GM21528 (cell line): Measurements from ENCODE around the gene MTMR12.
"Not testable (repeated sequence)": the region's sequence is repeated elsewhere in the genome, so short reads cannot be mapped to it uniquely, and the experiment has no call there.

Source experiments
- ATAC-seq: cut with Tn5 transposase; IDR thresholded peaks from one replicate; pipeline ENCODE4 v1.9.1; 2021; ENCODE audit warnings: mild to moderate bottlenecking, moderate library complexity; ENCODE audit not compliant: unreplicated experiment, low FRiP score

The MTMR12 gene

DNA sequence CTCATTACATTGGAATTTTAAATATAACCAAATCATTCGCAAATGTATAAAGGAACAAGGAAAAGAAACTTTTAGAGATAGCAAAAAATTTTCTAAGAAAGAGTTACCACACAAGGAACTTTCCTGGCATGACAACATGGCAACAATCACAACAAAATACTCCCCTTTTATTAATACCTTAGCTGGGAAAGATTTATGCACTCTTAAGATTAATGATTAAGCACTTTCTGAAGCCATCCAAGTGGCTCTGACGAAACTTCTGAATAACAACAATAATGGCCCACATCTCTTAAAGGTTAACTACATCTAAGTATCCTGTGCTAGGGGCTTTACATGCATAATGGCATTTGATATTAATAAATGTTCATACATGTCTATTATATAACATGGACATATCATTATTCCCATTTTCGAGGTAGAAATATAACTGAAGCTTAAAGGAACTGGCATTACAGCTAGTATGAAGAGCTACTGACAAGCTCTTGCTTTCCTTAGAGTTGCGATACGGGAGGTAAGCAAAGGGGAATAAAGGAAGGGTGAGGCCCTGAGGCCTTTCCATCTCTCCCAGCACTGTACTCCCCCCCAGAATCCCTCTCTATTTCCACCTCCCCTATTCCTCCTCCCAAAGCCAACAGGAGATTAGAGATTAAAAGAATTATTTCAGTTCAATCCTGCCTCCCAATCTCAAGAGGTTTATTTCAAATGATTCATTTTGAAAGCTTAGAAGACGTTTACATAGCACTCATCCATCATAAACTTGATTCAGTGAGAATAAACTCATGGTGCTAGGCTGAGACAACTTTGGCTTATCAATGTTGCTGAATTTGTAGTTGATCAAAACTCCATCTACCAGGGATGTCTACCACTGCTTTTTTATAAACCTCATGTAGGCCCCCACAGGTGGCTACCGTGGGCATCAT lies 9.6 kb downstream of the MTMR12 start:
- no peak for ATAC-seq

GRCh38 chr5:32301891-32302290 lies 10.8 kb downstream of the MTMR12 start:
- ATAC-seq, result no peak

DNA sequence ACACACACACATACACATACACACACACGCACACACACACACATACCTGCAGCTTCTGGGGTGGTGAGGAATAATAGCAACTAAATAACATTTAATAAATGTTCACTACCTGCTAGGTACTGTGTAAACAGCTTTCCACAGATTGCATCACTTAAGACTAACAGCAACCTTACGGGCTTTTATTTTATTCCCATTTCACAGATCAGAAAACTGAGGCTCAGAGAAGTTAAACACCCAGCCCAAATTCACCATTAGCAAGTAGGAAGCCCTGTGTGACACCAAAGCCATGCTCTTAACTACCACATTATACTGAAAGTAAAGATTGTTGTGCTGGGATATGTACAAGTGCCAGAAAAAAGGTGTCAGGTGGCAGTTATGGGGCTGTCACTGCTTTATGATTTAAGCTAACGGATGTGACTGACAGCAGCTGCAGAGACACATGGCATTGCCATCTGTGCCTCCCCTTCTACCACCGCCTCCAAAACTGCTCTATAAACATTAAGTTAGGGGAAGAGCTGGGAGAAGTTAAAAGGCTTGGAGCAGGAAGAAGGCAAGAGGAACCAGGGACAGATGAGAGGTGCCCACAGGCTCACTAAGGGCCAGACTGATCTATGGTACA lies 13.6 kb downstream of the MTMR12 start:
- ATAC-seq, result no peak

GRCh38 chr5:32298059-32298415 lies 14.7 kb downstream of the MTMR12 start:
- ATAC-seq, result no peak

DNA sequence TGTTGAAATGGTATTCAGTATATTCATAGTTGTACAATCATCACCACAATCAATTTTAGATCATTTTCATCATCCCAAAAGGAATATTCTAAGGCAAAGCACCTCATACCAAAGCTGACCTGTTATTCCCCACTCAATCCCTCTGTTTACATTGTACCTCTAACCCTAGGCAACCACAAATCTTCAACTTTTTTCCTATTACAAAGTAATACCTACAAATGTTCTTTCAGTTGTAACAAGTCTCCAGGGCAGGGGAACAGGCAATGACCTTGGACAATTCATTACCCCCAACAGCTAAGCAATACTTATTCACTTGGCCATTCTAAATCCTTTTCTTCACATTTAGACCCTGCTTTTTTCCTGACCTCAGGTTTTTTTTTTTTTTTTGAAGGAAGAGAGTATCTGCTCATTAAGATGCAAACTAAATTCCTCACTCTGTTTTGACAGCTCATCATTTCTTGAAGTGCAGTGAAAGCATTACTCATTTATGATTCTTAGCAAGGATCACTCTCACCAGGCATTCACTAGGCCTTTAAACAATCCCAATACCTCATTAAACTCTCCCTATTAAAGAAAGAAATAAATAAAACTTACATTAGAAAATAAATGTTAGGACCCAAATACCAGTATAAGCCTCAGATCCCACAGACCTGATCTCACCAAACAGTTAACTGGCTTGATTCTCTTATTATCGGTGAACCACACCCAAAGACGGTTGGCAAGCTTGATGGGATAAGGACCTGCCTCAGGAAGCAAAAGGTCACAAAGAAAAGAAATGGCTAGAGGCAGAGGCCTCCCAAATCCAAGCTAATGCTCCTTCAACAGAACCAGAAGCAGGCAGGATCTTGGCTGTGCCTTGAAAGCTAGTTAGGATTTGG lies 15.3 kb downstream of the MTMR12 start:
- ATAC-seq, result no peak

- ATAC-seq, result not testable (repeated sequence)
These were observed 16.6 kb downstream of the MTMR12 start for GRCh38 chr5:32295966-32296772.

DNA sequence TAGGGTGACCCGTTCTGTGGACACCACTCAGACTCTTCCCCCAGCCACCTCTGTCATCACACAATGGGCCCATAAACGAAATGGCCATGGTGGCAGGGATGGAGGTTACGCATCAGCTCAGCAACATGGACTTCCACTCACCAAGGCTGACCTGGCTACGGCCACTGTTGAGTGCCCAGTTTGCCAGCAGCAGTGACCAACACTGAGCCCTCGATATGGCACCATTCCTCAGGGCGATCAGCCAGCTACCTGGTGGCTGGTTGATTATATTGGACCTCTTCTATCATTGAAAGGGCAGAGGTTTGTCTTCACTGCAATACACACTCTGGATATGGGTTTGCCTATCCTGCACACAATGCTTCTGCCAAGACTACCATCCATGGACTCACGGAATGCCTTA lies 21.1 kb downstream of the MTMR12 start:
- no peak for ATAC-seq

DNA sequence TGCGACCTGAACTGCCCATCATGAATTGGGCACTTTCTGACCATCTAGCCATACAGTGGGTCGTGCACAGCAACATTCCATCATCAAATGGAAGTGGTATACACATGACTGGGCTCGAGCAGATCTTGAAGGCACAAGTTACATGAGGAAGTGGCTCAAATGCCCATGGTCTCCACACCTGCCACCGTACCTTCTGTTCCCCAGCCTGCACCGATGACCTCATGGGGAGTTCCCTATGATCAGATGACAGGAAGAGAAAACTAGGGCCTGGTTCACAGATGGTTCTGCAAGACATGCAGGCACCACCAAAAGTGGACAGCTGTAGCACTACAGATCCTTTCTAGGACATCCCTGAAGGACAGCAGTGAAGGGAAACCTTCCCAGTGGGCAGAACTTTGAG lies 21.8 kb downstream of the MTMR12 start:
- ATAC-seq, result no peak

DNA sequence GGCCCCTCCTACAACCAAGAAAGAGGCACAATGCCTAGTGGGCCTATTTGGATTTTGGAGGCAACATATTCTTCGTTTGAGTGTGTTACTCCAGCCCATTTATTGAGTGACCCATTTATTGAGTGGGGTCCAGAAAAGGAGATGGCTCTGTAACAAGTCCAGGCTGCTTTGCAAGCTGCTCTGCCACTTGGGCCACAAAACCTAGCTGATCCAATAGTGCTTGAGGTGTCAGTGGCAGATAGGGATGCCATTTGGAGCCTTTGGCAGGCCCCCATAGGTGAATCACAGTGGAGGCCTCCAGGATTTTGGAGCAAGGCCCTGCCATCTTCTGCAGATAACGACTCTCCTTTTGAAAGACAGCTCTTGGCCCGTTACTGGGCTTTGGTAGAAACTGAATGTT lies 22.2 kb downstream of the MTMR12 start:
- ATAC-seq, result not testable (repeated sequence)

DNA sequence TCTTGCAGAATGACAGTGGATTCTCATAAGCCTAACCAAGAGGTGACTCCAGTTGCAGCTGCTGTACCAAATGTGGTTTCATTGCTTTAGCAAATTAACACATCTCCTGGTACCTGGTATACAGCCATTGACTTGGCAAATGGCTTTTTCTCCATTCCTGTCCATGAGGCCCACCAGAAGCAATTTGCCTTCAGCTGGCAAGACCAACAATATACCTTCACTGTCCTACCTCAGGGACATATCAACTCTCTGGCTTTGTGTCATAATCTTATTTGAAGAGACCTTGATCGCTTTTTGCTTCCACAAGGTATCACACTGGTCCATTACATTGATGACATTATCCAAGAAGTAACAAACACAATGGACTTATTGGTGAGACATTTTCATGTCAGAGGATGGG lies 22.8 kb downstream of the MTMR12 start:
- not testable (repeated sequence) for ATAC-seq

DNA sequence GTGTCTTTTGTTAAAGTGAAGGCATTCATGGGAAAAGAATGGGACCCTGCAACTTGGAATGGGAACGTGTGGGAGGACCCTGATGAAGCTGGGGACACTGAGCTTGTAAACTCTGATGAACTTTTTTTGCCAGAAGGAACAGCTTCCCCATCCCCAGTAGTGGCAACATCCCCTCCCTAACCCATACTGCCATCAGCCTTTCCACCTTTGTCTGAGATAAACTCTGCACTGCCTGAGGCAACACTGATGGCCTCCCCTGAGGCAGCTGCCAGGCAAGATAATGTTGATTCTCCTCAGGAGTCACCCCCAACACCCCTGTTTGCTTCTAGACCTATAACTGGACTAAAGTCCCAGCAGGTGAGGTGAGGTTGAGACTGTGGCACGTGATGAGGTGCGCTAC lies 24.6 kb downstream of the MTMR12 start:
- ATAC-seq, result not testable (repeated sequence)

DNA sequence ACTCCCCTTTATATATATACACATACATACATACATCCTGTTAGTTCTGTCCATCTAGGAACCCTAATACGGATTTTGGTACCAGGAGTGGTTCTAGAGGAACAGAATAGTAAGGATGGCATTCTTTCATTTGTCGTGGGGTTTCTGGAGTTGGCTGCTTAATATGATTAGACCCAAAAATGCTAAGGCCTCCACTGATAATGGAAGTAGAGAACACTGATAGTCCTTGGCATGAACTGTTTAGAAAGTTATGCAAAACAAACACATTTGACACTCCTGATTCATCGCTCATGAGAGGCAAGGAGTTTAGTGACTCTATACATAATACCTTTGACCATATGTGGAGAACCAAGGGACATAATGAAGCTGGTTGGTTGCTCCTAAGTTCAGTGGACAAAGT lies 25.2 kb downstream of the MTMR12 start:
- not testable (repeated sequence) for ATAC-seq

DNA sequence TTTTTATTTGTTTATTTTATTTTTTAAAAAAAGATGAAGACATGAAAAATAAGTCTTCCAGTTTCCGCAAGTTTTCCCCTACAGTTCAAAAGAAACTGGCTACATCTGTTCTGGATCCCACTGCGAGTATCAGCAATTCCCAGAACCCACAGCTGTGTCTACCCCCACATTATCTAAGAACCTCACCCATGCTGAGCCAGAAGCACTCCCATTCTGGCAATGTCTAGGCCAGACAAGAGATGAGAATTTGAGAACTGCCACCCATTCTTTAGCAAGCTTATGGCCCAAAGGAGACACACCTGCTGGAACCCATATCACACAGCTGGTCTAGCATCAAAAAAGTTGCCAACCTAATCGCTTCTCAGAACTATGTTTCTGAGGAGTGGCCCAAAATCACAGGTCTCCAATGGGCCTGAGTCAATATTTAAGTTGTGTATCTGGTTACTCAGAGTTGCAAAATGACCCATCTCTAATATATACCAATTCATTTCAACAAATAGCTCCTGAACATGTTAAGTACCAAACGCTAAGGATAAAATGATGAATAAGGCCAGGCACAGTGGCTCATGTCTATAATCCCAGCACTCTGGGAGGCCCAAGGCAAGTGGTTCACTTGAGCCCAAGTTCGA lies 27.1 kb downstream of the MTMR12 start:
- ATAC-seq, result no peak

- ATAC-seq, result no peak
These were observed 29.0 kb downstream of the MTMR12 start for GRCh38 chr5:32283539-32284377.

DNA sequence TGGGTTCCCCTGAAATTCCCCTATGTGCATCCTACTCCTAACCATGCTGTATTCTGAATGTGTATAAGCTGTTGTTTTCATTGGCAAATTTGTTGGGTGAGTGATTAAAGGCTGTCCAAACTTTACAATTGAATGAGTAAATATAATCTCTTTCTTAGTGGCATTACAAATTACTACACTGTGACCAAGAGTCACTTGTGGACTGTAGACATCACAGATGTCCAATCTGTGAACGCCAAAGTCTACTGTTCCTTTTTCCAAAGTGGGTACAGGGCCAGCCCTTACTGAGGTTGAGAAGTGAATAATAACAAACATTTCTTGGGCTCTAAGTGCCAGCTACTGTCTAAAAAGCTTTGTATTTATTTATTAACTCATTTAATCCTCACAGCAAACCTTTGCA lies 29.7 kb downstream of the MTMR12 start:
- no peak for ATAC-seq

- no peak for ATAC-seq
These were observed 30.1 kb downstream of the MTMR12 start for GRCh38 chr5:32282633-32283032.

DNA sequence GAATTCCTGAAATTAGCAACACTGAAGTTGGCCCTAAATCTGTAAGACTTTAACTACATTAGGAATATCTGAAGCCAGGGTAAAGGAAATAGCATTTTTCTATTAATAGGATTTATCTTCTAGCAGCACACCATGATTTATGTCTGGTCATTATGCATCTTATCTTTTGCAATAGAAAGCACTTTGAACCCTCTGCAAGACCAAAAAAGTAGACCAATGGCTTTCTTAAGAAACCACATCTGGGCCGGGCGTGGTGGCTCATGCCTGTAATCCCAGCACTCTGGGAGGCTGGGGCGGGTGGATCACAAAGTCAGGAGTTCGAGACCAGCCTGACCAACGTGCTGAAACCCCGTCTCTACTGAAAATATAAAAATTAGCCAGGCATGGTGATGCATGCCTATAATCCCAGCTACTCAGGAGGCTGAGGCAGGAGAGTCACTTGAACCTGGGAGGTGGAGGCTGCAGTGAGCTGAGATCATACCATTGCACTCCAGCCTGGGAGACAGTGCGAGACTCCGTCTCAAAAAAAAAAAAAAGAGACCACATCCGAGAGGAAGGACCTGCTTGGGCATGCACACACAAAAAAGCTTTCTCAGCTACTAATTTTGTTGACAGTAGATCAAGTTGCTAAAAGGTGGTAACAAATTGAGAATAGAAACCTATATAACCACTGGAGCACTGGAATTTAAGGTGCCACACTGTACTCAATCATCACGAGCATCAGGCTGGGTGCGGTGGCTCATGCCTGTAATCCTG lies 31.2 kb downstream of the MTMR12 start:
- not testable (repeated sequence) for ATAC-seq

- ATAC-seq, result peak; percentile 86
These were observed 32.1 kb downstream of the MTMR12 start for GRCh38 chr5:32280656-32281081.
